ENCODE measurements around the gene COG3.

Gene COG3

DNA sequence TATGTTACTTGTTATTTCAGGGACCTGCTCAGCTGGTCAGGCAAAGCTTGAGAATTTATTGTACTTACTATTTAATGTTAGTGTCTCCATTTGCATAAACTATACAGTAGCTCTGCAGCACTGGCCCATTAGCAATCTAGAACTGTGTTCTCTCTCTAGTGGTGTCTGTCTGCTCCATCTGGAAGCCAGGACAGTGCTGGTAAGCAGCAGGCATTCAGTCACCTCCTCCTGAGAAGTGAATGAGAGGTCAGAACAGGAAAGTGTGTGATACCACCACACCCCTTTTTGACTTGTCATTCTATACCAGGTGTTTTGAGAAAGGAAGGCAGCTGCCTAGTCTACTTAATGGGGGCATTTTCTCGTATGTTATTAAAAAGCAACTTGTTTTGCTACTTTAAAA, 3.9 kb downstream of the COG3 start:
- no peak overlapping the region for H3K4me3 ChIP-seq (ENCODE audit: low read depth, low read length)
- TF ChIP-seq, protein P1, sequence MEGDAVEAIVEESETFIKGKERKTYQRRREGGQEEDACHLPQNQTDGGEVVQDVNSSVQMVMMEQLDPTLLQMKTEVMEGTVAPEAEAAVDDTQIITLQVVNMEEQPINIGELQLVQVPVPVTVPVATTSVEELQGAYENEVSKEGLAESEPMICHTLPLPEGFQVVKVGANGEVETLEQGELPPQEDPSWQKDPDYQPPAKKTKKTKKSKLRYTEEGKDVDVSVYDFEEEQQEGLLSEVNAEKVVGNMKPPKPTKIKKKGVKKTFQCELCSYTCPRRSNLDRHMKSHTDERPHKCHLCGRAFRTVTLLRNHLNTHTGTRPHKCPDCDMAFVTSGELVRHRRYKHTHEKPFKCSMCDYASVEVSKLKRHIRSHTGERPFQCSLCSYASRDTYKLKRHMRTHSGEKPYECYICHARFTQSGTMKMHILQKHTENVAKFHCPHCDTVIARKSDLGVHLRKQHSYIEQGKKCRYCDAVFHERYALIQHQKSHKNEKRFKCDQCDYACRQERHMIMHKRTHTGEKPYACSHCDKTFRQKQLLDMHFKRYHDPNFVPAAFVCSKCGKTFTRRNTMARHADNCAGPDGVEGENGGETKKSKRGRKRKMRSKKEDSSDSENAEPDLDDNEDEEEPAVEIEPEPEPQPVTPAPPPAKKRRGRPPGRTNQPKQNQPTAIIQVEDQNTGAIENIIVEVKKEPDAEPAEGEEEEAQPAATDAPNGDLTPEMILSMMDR (IDR thresholded peaks at IDR 0.05; ENCODE audit: low read depth, low read length, missing control alignments) = no peak
- DNase-seq (ENCODE audit: low read depth) = no peak

DNA sequence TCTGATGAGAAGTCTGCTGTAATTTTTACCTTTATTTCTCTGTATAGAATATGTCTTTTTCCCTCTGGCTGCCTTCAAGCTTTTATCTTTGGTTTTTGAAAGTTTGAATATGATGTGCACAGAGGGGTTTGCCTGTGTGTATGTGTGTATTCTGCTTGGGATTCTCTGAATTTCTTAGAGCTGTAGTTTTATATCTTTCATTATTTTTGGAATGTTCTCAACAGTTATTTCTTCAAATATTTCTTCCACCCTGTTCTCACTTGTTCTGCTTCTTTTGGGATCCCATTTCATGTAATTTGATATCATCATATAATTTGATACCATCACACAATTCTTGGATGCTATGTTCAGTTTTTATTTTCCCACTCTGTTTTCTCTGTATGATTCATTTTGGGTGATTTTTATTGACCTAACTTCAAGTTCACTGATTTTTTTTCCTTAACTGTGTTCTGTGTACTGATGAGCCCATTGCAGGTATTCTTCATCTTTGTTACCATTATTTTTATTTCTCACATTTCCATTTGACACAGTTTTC, 7.5 kb downstream of the COG3 start:
- no peak overlapping the region for H3K4me3 ChIP-seq (ENCODE audit: low read depth, low read length)
- DNase-seq (ENCODE audit: low read depth) = no peak
- TF ChIP-seq, protein P1 (IDR thresholded peaks at IDR 0.05; ENCODE audit: low read depth, low read length, missing control alignments) = no peak

DNA sequence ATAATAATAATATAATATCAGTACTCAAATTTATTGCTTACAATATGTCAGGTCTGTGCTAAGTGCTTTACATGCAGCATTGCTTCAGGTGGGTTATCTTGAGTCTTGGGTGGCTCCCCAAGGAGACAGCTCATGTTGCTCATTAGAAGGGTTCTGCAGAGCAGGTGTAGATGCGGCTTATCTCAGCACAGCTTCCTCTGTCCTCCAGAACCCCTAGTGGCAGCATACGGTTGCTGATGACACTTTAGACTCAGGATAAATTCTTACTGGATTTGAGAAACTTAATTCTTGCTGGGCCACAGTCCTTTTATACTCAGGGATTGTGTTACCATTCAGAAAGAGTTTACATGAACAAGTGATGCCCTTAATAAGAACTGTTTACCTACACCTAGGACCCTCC, 8.9 kb downstream of the COG3 start:
- TF ChIP-seq, protein P1 (IDR thresholded peaks at IDR 0.05; ENCODE audit: low read depth, low read length, missing control alignments) = peak; percentile 47
- H3K4me3 ChIP-seq (ENCODE audit: low read depth, low read length) = no peak overlapping the region
- no peak for DNase-seq (ENCODE audit: low read depth)

DNA sequence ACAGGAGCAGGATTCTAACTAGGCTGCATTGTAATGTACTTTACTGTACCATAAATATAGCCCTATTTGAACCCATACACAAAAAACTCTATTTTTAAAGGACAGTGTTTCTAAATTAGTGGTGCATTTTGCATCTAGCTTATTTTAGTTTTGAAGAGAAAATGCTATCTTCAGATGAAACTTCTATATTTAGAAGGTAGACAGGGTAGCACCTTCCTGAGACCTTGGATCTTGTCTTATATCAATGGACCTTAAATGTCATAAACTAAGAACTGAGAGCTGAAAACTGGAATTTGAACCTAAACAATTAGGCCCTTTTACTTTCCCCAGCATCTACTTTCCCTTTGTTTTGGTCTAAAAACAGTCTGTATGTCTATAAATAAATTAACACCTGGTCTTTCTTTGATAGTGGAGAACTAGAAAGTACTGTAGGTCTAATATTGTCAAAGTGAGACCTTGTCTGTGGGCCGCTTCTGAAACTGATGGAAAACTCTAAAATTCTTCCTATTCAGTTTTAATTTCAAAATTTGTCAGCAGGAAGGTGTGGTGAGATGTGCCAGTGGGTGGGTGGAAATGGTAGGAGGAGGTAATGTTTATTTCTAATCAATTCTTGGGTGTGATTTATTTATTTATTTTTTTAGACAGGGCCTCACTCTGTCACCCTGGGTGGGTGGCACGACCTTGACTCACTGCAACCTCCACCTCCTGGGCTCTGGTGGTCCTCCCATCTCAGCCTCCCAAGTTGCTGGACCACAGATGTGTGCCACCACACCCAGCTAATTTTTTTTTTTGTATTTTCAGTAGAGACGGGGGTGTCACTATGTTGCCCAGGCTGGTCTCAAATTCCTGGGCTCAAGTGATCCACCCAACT, 10.1 kb downstream of the COG3 start:
- TF ChIP-seq, protein P1 (IDR thresholded peaks at IDR 0.05; ENCODE audit: low read depth, low read length, missing control alignments) = no peak
- no peak for DNase-seq (ENCODE audit: low read depth)
- H3K4me3 ChIP-seq (ENCODE audit: low read depth, low read length) = no peak overlapping the region

DNA sequence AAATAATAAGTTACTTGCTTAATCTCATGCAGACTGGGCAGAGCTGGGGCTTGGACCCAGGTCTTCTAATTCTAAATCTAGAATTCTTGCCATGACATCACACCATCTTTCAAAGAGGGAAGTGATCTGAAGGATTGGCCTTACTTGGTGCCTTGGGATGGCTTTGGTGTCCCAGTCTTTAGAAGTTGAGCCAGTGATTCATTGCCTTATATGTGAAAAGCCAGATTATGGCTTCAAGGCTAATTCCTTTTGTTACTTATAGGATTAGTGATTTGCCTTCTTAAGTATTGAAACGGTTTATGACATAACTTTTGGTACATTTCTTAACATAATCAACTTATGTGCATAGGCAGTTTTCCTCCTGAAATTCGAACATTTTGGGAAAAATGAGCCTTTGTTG, 14.9 kb downstream of the COG3 start:
- TF ChIP-seq, protein P1 (IDR thresholded peaks at IDR 0.05; ENCODE audit: low read depth, low read length, missing control alignments) = no peak
- DNase-seq (ENCODE audit: low read depth) = no peak
- no peak overlapping the region for H3K4me3 ChIP-seq (ENCODE audit: low read depth, low read length)

DNA sequence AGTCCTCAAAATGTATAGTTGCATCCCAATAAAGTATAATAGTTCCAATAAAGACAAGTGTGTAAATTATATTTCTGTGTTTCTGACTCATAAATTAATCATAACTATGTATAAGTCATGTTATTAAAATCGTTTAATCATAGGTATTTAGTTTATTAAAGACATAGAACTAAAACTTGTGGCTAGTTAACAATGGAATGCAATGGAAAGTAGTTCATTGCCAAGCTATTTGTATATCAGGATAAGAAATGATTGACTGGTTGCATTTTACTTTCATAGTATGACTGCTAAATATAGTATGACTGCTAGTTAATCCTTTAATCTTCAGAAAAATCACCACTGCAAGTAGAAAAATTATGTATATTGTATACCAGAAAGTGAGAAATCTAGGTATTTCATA, 16.9 kb downstream of the COG3 start:
- no peak for DNase-seq (ENCODE audit: low read depth)

More for the DNA sequence above, 16.9 kb downstream of the COG3 start:
- TF ChIP-seq, protein P1 (IDR thresholded peaks at IDR 0.05; ENCODE audit: low read depth, low read length, missing control alignments) = no peak
- H3K4me3 ChIP-seq (ENCODE audit: low read depth, low read length) = no peak overlapping the region

Data from GM12864 (cell line).